COLO668 (cell line): ENCODE measurements around the gene MEF2D.

ENCODE experiments used
- DNase-seq: peaks from one replicate; lab custom pipeline; 2025; ENCODE audit not compliant: unreplicated experiment; lab: John Stamatoyannopoulos, UW

Gene MEF2D

GRCh38 chr1:156430866-156431265, 69.7 kb downstream of the MEF2D start:
- no peak for DNase-seq

GRCh38 chr1:156430303-156430702, 70.3 kb downstream of the MEF2D start:
- no peak for DNase-seq

- no peak for DNase-seq
Observed at GRCh38 chr1:156429313-156430060, 71.1 kb downstream of the MEF2D start.

GRCh38 chr1:156428746-156429288, 71.8 kb downstream of the MEF2D start:
- no peak for DNase-seq

GRCh38 chr1:156427957-156428356, 72.6 kb downstream of the MEF2D start:
- no peak for DNase-seq

GRCh38 chr1:156425943-156426342, 74.6 kb downstream of the MEF2D start:
- no peak for DNase-seq

GRCh38 chr1:156424806-156425432, 75.7 kb downstream of the MEF2D start:
- no peak for DNase-seq

- DNase-seq: no peak
Observed at GRCh38 chr1:156423422-156424352, 76.9 kb downstream of the MEF2D start.

- DNase-seq: no peak
Observed at GRCh38 chr1:156422602-156423091, 77.9 kb downstream of the MEF2D start.

GRCh38 chr1:156421939-156422601, 78.5 kb downstream of the MEF2D start:
- no peak for DNase-seq

- DNase-seq: peak; percentile 74
Observed at GRCh38 chr1:156421062-156421938, 79.3 kb downstream of the MEF2D start.

- DNase-seq: no peak
Observed at GRCh38 chr1:156420205-156421061, 80.1 kb downstream of the MEF2D start.

- DNase-seq: no peak
Observed at GRCh38 chr1:156419854-156420204, 80.7 kb downstream of the MEF2D start.

- no peak for DNase-seq
Observed at GRCh38 chr1:156418416-156419070, 82.0 kb downstream of the MEF2D start.

GRCh38 chr1:156417401-156418020, 83.1 kb downstream of the MEF2D start:
- DNase-seq: no peak

GRCh38 chr1:156416993-156417392, 83.6 kb downstream of the MEF2D start:
- no peak for DNase-seq

- DNase-seq: no peak
Observed at GRCh38 chr1:156414461-156415064, 86.0 kb downstream of the MEF2D start.
